ENCODE measurements around the gene NOL9.

DNA sequence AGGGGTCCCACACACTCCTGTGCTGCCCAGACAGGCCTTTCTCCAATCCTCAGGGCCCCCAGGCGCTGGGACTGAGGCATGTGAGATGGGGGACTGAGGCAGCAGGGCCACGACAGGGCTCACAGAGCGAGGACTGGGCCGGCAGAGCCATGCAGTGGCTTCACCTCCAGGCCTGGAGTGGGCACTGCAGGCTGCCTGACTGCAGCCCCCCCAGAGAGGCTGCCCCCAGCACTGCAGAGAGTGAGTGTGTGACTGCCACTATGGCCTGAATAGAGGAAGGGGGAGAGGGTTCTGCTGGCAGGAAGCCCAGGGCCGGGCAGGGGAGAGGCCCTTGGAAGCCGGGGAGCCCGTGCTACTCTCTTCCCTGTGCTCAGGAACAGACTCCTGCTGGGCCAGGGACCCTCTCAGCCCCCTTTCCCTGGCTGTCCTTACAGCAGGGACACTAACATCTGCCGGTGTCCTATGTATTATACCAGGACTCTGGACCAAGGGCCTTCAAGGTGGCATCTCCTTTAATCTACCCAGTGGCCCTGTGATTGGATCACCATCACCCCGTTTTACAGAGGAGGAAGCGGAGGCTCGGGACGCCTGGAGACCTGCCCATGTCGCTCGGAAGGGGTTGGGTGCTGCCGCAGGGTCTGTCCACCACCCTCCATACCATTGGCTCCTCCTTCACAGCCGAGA lies 42.6 kb downstream of the NOL9 start:
- TF ChIP-seq, protein P1, sequence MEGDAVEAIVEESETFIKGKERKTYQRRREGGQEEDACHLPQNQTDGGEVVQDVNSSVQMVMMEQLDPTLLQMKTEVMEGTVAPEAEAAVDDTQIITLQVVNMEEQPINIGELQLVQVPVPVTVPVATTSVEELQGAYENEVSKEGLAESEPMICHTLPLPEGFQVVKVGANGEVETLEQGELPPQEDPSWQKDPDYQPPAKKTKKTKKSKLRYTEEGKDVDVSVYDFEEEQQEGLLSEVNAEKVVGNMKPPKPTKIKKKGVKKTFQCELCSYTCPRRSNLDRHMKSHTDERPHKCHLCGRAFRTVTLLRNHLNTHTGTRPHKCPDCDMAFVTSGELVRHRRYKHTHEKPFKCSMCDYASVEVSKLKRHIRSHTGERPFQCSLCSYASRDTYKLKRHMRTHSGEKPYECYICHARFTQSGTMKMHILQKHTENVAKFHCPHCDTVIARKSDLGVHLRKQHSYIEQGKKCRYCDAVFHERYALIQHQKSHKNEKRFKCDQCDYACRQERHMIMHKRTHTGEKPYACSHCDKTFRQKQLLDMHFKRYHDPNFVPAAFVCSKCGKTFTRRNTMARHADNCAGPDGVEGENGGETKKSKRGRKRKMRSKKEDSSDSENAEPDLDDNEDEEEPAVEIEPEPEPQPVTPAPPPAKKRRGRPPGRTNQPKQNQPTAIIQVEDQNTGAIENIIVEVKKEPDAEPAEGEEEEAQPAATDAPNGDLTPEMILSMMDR (IDR thresholded peaks at IDR 0.05) = no peak
- no peak for TF ChIP-seq EZH2 (IDR thresholded peaks at IDR 0.05)

All from neural progenitor cell (in vitro differentiated cells).